ENCODE measurements around the gene RMND1.

DNA sequence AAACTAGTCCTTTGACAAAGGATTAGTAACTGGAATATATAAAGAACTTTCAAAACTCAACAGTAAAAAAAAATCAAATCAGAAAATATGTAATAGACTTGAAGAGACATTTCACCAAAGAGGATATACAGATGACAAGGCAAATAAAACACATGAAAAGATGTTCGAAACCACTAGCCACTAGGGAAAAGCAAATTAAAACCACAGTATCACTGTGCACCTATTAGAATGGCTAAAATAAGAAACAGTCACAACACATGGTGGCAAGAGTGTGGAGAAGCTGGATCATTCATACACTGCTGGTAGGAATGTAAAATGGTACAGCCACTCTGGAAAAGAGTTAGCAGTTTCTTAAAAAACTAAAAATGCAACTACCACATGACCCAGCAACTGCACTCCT lies 75.5 kb downstream of the RMND1 start:
- TF ChIP-seq, protein P1, sequence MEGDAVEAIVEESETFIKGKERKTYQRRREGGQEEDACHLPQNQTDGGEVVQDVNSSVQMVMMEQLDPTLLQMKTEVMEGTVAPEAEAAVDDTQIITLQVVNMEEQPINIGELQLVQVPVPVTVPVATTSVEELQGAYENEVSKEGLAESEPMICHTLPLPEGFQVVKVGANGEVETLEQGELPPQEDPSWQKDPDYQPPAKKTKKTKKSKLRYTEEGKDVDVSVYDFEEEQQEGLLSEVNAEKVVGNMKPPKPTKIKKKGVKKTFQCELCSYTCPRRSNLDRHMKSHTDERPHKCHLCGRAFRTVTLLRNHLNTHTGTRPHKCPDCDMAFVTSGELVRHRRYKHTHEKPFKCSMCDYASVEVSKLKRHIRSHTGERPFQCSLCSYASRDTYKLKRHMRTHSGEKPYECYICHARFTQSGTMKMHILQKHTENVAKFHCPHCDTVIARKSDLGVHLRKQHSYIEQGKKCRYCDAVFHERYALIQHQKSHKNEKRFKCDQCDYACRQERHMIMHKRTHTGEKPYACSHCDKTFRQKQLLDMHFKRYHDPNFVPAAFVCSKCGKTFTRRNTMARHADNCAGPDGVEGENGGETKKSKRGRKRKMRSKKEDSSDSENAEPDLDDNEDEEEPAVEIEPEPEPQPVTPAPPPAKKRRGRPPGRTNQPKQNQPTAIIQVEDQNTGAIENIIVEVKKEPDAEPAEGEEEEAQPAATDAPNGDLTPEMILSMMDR (IDR thresholded peaks at IDR 0.05; ENCODE audit: low read depth, low read length), result no peak
- TF ChIP-seq POLR2A (IDR thresholded peaks at IDR 0.05; ENCODE audit: extremely low read depth, insufficient read length) (no peak), MYC (IDR thresholded peaks at IDR 0.05; ENCODE audit: low read depth, low read length) (no peak)
- TF ChIP-seq, protein P2, sequence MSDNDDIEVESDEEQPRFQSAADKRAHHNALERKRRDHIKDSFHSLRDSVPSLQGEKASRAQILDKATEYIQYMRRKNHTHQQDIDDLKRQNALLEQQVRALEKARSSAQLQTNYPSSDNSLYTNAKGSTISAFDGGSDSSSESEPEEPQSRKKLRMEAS (IDR thresholded peaks at IDR 0.05; ENCODE audit: low read depth, low read length), result no peak
